Hematopoietic multipotent progenitor cell (in vitro differentiated cells): ENCODE results near the gene MRPS16. TPM values are rescaled to one million over a fixed set of nuclear protein-coding genes. Genes with fewer than 3 reads are reported as not detected.

Experiments used
- DNase-seq, 3 donors: peaks; one replicate each; pipeline ENCODE4 v3.0.0-alpha.2; 2011 to 2015; ENCODE audit warnings: low read depth in 2 of 3, low spot score in 2 of 3
- small RNA-seq: library from RNA; depleted of rRNA; stranded (forward); fragments of <200 nt; gene quantifications from one replicate; pipeline ENCODE3, GENCODE V24; 2012
- total RNA-seq: library from RNA; depleted of rRNA; stranded (reverse); fragments of >200 nt; gene quantifications from one replicate; pipeline ENCODE4 v1.2.3, GENCODE V29; 2012

Gene MRPS16
- total RNA-seq, 1 donor: 58.2 TPM

DNA sequence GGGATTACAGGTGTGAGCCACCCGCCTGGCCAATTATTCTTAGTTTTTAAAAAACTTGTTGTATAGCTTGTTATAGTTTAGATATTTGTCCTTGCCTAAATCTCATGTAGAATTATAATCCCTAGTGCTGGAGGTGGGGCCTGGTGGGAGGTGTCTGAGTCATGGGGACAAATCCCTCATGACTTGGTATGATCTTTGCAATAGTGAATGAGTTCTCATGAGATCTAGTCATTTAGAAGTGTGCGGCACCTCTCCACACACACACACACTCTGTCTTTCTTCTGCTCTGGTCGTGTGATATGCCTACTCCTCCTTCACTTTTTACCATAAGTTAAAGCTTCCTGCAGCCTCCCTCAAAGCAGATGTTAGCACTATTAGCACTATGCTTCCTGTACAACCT lies 47.4 kb downstream of the MRPS16 start:
- DNase-seq: no peak

Small RNAs within 50 kb of the gene (small RNA-seq; reads per million reads assigned to genes)
- not detected for gene RNU6-833P

Other genes starting within 250 kb of the MRPS16 start
- gene P4HA1, start 155.8 kb downstream of the MRPS16 start, total RNA-seq: 7.3 TPM
- 1.6 TPM for gene NUDT13, start 142.2 kb downstream of the MRPS16 start, total RNA-seq
- 26.9 TPM for gene ECD, start 84.6 kb downstream of the MRPS16 start, total RNA-seq
- gene FAM149B1, start 84.5 kb downstream of the MRPS16 start, total RNA-seq: 18.3 TPM
- gene DNAJC9, start 5.4 kb downstream of the MRPS16 start, total RNA-seq: 29.6 TPM
- 1.1 TPM for gene CFAP70, start 106.2 kb upstream of the MRPS16 start, total RNA-seq
- 116 TPM for gene ANXA7, start 161.4 kb upstream of the MRPS16 start, total RNA-seq
- 1.3 TPM for gene MSS51, start 180.9 kb upstream of the MRPS16 start, total RNA-seq
- gene PPP3CB, start 243.4 kb upstream of the MRPS16 start, total RNA-seq: 7.8 TPM